Skeletal muscle tissue (tissue), 4 donors: ENCODE data around the gene NCAPD3. TPM values are rescaled to one million over a fixed set of nuclear protein-coding genes. Genes with fewer than 3 reads are reported as not detected.

ENCODE experiments used
- H3K27ac ChIP-seq: one replicate; pipeline ENCODE4 v1.7.0; 2013; ENCODE audit warnings: mild to moderate bottlenecking, low read depth, low read length, inconsistent platforms
- H3K27me3 ChIP-seq, 3 donors: one replicate each; pipeline ENCODE4 v1.7.0; 2013; ENCODE audit warnings: low read length in 3 of 3; ENCODE audit not compliant: control insufficient read depth in 3 of 3, insufficient read depth in 3 of 3
- H3K36me3 ChIP-seq, 3 donors: one replicate each; pipeline ENCODE4 v1.7.0; 2013; ENCODE audit warnings: low read length in 3 of 3; ENCODE audit not compliant: control insufficient read depth in 3 of 3, insufficient read depth in 3 of 3
- H3K4me1 ChIP-seq, 3 donors: one replicate each; pipeline ENCODE4 v1.7.0; 2013; ENCODE audit warnings: low read length in 3 of 3, mild to moderate bottlenecking in 3 of 3; ENCODE audit not compliant: control insufficient read depth in 3 of 3, insufficient read depth in 3 of 3
- H3K4me3 ChIP-seq, 3 donors: one replicate each; pipeline ENCODE4 v1.7.0; 2013; ENCODE audit warnings: low read length in 3 of 3
- H3K9ac ChIP-seq, 3 donors: one replicate each; pipeline ENCODE4 v1.7.0; 2013; ENCODE audit warnings: low read length in 3 of 3, mild to moderate bottlenecking in 3 of 3, moderate library complexity in 2 of 3, low read depth in 1 of 3
- H3K9me3 ChIP-seq, 3 donors: one replicate each; pipeline ENCODE4 v1.7.0; 2013; ENCODE audit warnings: low read length in 3 of 3; ENCODE audit not compliant: control insufficient read depth in 3 of 3
- total RNA-seq: library from RNA; depleted of rRNA; stranded (reverse); fragments of >200 nt; gene quantifications from one replicate; pipeline ENCODE4 v1.2.3, GENCODE V29; 2014
- donor health status: Osteomylitis.

NCAPD3 gene
- total RNA-seq, 1 donor from 2014 or later = 11.0 TPM

GRCh38 chr11:134252346-134253187 lies 28.8 kb upstream of the NCAPD3 start:
- H3K36me3 ChIP-seq = peaks cover 18 to 42% (median 39%) of the 10 kb centered on the region in 3 donors
- H3K4me3 ChIP-seq = peak overlapping the region; percentile 79 to 96 (median 85)
- H3K9ac ChIP-seq = peak overlapping the region; percentile 67 to 87 (median 78)
- H3K27me3 ChIP-seq = no peaks in the 10 kb centered on the region
- peak overlapping the region; percentile 10 for H3K27ac ChIP-seq
- peaks cover 14 to 20% (median 18%) of the 10 kb centered on the region in 3 donors for H3K4me1 ChIP-seq
- no peaks in the 10 kb centered on the region for H3K9me3 ChIP-seq

- Histone ChIP-seq H3K4me3 (no peak overlapping the region), H3K4me1 (peaks cover 14 to 20% (median 18%) of the 10 kb centered on the region in 3 donors), H3K27ac (no peak overlapping the region), H3K9me3 (no peaks in the 10 kb centered on the region), H3K9ac (no peak overlapping the region), H3K27me3 (no peaks in the 10 kb centered on the region), H3K36me3 (peaks cover 36 to 54% (median 51%) of the 10 kb centered on the region in 3 donors)
Observed at GRCh38 chr11:134250675-134251074, 26.9 kb upstream of the NCAPD3 start.

- no peaks in the 10 kb centered on the region for H3K9me3 ChIP-seq
- no peak overlapping the region for H3K27ac ChIP-seq
- no peak overlapping the region for H3K9ac ChIP-seq
- peaks cover 14 to 20% (median 18%) of the 10 kb centered on the region in 3 donors for H3K4me1 ChIP-seq
- peaks cover 37 to 57% (median 55%) of the 10 kb centered on the region in 3 donors for H3K36me3 ChIP-seq
- no peaks in the 10 kb centered on the region for H3K27me3 ChIP-seq
- H3K4me3 ChIP-seq = no peak overlapping the region
Observed at GRCh38 chr11:134250246-134250645, 26.5 kb upstream of the NCAPD3 start.

GRCh38 chr11:134248910-134249480 lies 25.2 kb upstream of the NCAPD3 start:
- H3K4me1 ChIP-seq = peaks cover 8 to 13% (median 10%) of the 10 kb centered on the region in 3 donors
- H3K27ac ChIP-seq = no peak overlapping the region
- peaks cover 50 to 69% (median 67%) of the 10 kb centered on the region in 3 donors for H3K36me3 ChIP-seq
- H3K27me3 ChIP-seq = no peaks in the 10 kb centered on the region
- H3K9me3 ChIP-seq = no peaks in the 10 kb centered on the region
- no peak overlapping the region for H3K4me3 ChIP-seq
- H3K9ac ChIP-seq = no peak overlapping the region

- peaks cover 69 to 92% (median 90%) of the 10 kb centered on the region in 3 donors for H3K36me3 ChIP-seq
- no peak overlapping the region for H3K4me3 ChIP-seq
- H3K27ac ChIP-seq = no peak overlapping the region
- H3K27me3 ChIP-seq = no peaks in the 10 kb centered on the region
- H3K4me1 ChIP-seq = peaks cover 0 to 3% (median 0%) of the 10 kb centered on the region in 3 donors
- no peak overlapping the region for H3K9ac ChIP-seq
- no peaks in the 10 kb centered on the region for H3K9me3 ChIP-seq
Observed at GRCh38 chr11:134246678-134247077, 22.9 kb upstream of the NCAPD3 start.

- no peaks in the 10 kb centered on the region for H3K27me3 ChIP-seq
- peaks cover 75 to 96% (median 94%) of the 10 kb centered on the region in 3 donors for H3K36me3 ChIP-seq
- no peak overlapping the region for H3K9ac ChIP-seq
- no peak overlapping the region for H3K4me3 ChIP-seq
- H3K27ac ChIP-seq = no peak overlapping the region
- H3K4me1 ChIP-seq = no peaks in the 10 kb centered on the region
- no peaks in the 10 kb centered on the region for H3K9me3 ChIP-seq
Observed at GRCh38 chr11:134246100-134246499, 22.3 kb upstream of the NCAPD3 start.

GRCh38 chr11:134245434-134245833 lies 21.7 kb upstream of the NCAPD3 start:
- no peak overlapping the region for H3K4me3 ChIP-seq
- H3K4me1 ChIP-seq = no peaks in the 10 kb centered on the region
- peaks cover 79 to 93% (median 93%) of the 10 kb centered on the region in 3 donors for H3K36me3 ChIP-seq
- no peak overlapping the region for H3K27ac ChIP-seq
- no peak overlapping the region for H3K9ac ChIP-seq
- H3K27me3 ChIP-seq = no peaks in the 10 kb centered on the region
- H3K9me3 ChIP-seq = no peaks in the 10 kb centered on the region

GRCh38 chr11:134244593-134244992 lies 20.8 kb upstream of the NCAPD3 start:
- Histone ChIP-seq H3K9ac (no peak overlapping the region), H3K4me1 (no peaks in the 10 kb centered on the region), H3K4me3 (no peak overlapping the region), H3K36me3 (peaks cover 78 to 93% (median 91%) of the 10 kb centered on the region in 3 donors), H3K27me3 (no peaks in the 10 kb centered on the region), H3K27ac (no peak overlapping the region), H3K9me3 (no peaks in the 10 kb centered on the region)

- Histone ChIP-seq H3K9me3 (no peaks in the 10 kb centered on the region), H3K27me3 (no peaks in the 10 kb centered on the region), H3K27ac (no peak overlapping the region), H3K9ac (no peak overlapping the region), H3K4me3 (no peak overlapping the region), H3K4me1 (no peaks in the 10 kb centered on the region), H3K36me3 (peaks cover 81 to 95% (median 91%) of the 10 kb centered on the region in 3 donors)
Observed at GRCh38 chr11:134243913-134244312, 20.1 kb upstream of the NCAPD3 start.

GRCh38 chr11:134242376-134242775 lies 18.6 kb upstream of the NCAPD3 start:
- Histone ChIP-seq H3K27ac (no peak overlapping the region), H3K9me3 (no peaks in the 10 kb centered on the region), H3K27me3 (no peaks in the 10 kb centered on the region), H3K36me3 (peaks cover 75 to 82% (median 81%) of the 10 kb centered on the region in 3 donors), H3K4me3 (no peak overlapping the region), H3K9ac (peak overlapping the region in 1 of 3 donors; percentile 11), H3K4me1 (no peaks in the 10 kb centered on the region)
